PC-9 (cell line): ENCODE data around the gene TNRC6C. TPM values are rescaled to one million over a fixed set of nuclear protein-coding genes. Genes with fewer than 3 reads are reported as not detected.

Source experiments
- BruUV-seq: library from RNA; stranded (reverse); fragments of 400-500 nt; replicated peaks from 2 replicates; lab custom pipeline; 2021; lab: Mats Ljungman, UMichigan
- CTCF ChIA-PET: fragments of 300-600 bp; sonication (Branson Sonifier 250); formaldehyde crosslinking; loops from one replicate; lab custom pipeline; 2022; ENCODE audit warnings: antibody characterized with exemption; lab: Charles Lee
- POLR2A ChIA-PET: fragments of 300-600 bp; sonication (Branson Sonifier 250); formaldehyde crosslinking; loops from one replicate; lab custom pipeline; 2022; ENCODE audit warnings: antibody characterized with exemption; ENCODE audit not compliant: unreplicated experiment; lab: Charles Lee
- DNase-seq, 2 experiments: peaks; one replicate each; pipeline versions ENCODE4 v3.0.0 to v3.0.0-alpha.2; 2015 to 2022; ENCODE audit warnings: mixed read lengths in 1 of 2
- H2AFZ ChIP-seq: fragments of 200-600 bp; sonication (generic); 2 replicates; pipeline ENCODE4 v1.8.1; 2017; ENCODE audit warnings: antibody characterized with exemption
- H3F3A ChIP-seq: fragments of 200-600 bp; sonication (generic); 2 replicates; pipeline ENCODE4 v1.8.1; 2017; ENCODE audit warnings: antibody characterized with exemption, mild to moderate bottlenecking, low read depth; ENCODE audit not compliant: insufficient read depth
- H3K27ac ChIP-seq: fragments of 200-600 bp; sonication (generic); 2 replicates; pipeline ENCODE4 v1.6.1; 2016; ENCODE audit warnings: mixed run types
- H3K27me3 ChIP-seq: fragments of 200-600 bp; sonication (generic); 2 replicates; pipeline ENCODE4 v1.6.1; 2016; ENCODE audit warnings: low read depth, mixed run types; ENCODE audit not compliant: insufficient read depth
- H3K36me3 ChIP-seq: fragments of 200-600 bp; sonication (generic); 2 replicates; pipeline ENCODE4 v1.6.1; 2016; ENCODE audit warnings: low read depth, mixed run types
- H3K4me1 ChIP-seq: fragments of 200-600 bp; sonication (generic); replicated peaks from 2 replicates; pipeline ENCODE4 v1.6.1; 2016; ENCODE audit warnings: mixed run types; ENCODE audit not compliant: insufficient read depth
- H3K4me2 ChIP-seq: fragments of 200-600 bp; sonication (generic); 2 replicates; pipeline ENCODE4 v1.6.1; 2017; ENCODE audit warnings: mixed run types
- H3K4me3 ChIP-seq: fragments of 200-600 bp; sonication (generic); 2 replicates; pipeline ENCODE4 v1.6.1; 2016; ENCODE audit warnings: mixed run types
- H3K79me2 ChIP-seq: fragments of 200-600 bp; sonication (generic); 2 replicates; pipeline ENCODE4 v1.6.1; 2017; ENCODE audit warnings: low read depth, mixed run types
- H3K9me2 ChIP-seq: fragments of 200-600 bp; sonication (generic); 2 replicates; pipeline ENCODE4 v1.8.1; 2017; ENCODE audit warnings: mild to moderate bottlenecking; ENCODE audit not compliant: insufficient read depth
- H3K9me3 ChIP-seq: fragments of 200-600 bp; sonication (generic); 2 replicates; pipeline ENCODE4 v1.8.1; 2016; ENCODE audit warnings: low read depth; ENCODE audit not compliant: insufficient read depth
- H4K20me1 ChIP-seq: fragments of 200-600 bp; sonication (generic); 2 replicates; pipeline ENCODE4 v1.8.1; 2017; ENCODE audit not compliant: insufficient read depth
- EZH2 ChIP-seq: fragments of 200-600 bp; sonication (generic); IDR thresholded peaks from 2 replicates; pipeline ENCODE4 v1.8.0; 2017; ENCODE audit warnings: antibody characterized with exemption, low read depth
- intact Hi-C: fragments of 100-400 bp; cut with micrococcal nuclease; formaldehyde crosslinking; loops from one replicate; pipeline ENCODE4 v1.10.0; 2022; ENCODE audit not compliant: unreplicated experiment
- total RNA-seq: library from RNA; stranded (reverse); gene quantifications from 2 replicates; pipeline ENCODE4 v1.2.3, GENCODE V29; 2021
- TF ChIP-seq, protein P1 (sequence below): fragments of 200-600 bp; sonication (generic); conservative IDR thresholded peaks from 2 replicates; pipeline ENCODE4 v1.6.1; 2017; ENCODE audit warnings: mixed run types, antibody characterized with exemption, mild to moderate bottlenecking, moderate library complexity

Gene TNRC6C
- total RNA-seq, 1 experiment from 2014 or later: 0.37 TPM

GRCh38 chr17:77916703-77917481, 41.6 kb upstream of the TNRC6C start:
- Histone ChIP-seq H3K27me3 (peaks cover 67% of the 10 kb centered on the region), H3K9me2 (no peaks in the 10 kb centered on the region), H3F3A (no peaks in the 10 kb centered on the region), H3K4me2 (no peak overlapping the region), H3K36me3 (no peaks in the 10 kb centered on the region), H3K9me3 (no peaks in the 10 kb centered on the region), H3K79me2 (no peaks in the 10 kb centered on the region), H4K20me1 (no peaks in the 10 kb centered on the region), H2AFZ (no peak overlapping the region), H3K27ac (no peak overlapping the region), H3K4me3 (no peak overlapping the region), H3K4me1 (no peaks in the 10 kb centered on the region)
- ChIA-PET CTCF (no interaction called here), POLR2A (no interaction called here)
- intact Hi-C loops: no loop called here
- TF ChIP-seq, protein P1, sequence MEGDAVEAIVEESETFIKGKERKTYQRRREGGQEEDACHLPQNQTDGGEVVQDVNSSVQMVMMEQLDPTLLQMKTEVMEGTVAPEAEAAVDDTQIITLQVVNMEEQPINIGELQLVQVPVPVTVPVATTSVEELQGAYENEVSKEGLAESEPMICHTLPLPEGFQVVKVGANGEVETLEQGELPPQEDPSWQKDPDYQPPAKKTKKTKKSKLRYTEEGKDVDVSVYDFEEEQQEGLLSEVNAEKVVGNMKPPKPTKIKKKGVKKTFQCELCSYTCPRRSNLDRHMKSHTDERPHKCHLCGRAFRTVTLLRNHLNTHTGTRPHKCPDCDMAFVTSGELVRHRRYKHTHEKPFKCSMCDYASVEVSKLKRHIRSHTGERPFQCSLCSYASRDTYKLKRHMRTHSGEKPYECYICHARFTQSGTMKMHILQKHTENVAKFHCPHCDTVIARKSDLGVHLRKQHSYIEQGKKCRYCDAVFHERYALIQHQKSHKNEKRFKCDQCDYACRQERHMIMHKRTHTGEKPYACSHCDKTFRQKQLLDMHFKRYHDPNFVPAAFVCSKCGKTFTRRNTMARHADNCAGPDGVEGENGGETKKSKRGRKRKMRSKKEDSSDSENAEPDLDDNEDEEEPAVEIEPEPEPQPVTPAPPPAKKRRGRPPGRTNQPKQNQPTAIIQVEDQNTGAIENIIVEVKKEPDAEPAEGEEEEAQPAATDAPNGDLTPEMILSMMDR: no peak
- TF ChIP-seq EZH2: no peak; the same call in 1 of the 2 replicates
- BruUV-seq: no TSS peak
- no peak for DNase-seq

DNA sequence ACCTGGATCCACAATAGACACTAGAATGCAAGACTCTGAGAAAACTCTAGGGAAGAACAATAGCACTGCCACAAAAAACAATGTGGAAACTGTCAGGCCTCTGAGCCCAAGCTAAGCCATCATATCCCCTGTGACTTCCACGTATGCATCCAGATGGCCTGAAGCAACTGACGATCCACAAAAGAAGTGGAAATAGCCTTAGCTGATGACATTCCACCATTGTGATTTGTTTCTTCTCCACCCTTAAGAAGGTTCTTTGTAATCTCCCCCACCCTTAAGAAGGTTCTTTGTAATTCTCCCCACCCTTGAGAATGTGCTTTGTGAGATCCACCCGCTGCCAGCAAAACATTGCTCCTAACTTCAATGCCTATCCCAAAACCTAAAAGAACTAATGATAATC, 39.2 kb upstream of the TNRC6C start:
- Histone ChIP-seq H3K27me3 (peaks cover 84% of the 10 kb centered on the region), H3K79me2 (no peaks in the 10 kb centered on the region), H3K27ac (no peak overlapping the region), H3K4me1 (no peaks in the 10 kb centered on the region), H3K9me3 (no peaks in the 10 kb centered on the region), H3K4me2 (no peak overlapping the region), H3F3A (no peaks in the 10 kb centered on the region), H3K36me3 (no peaks in the 10 kb centered on the region), H4K20me1 (no peaks in the 10 kb centered on the region), H3K4me3 (no peak overlapping the region), H3K9me2 (no peaks in the 10 kb centered on the region), H2AFZ (no peak overlapping the region)
- BruUV-seq: no TSS peak
- TF ChIP-seq EZH2: no peak
- TF ChIP-seq, protein P1: no peak
- no peak for DNase-seq
- CTCF ChIA-PET: no interaction called here
- POLR2A ChIA-PET: no interaction called here
- intact Hi-C loops: no loop called here

DNA sequence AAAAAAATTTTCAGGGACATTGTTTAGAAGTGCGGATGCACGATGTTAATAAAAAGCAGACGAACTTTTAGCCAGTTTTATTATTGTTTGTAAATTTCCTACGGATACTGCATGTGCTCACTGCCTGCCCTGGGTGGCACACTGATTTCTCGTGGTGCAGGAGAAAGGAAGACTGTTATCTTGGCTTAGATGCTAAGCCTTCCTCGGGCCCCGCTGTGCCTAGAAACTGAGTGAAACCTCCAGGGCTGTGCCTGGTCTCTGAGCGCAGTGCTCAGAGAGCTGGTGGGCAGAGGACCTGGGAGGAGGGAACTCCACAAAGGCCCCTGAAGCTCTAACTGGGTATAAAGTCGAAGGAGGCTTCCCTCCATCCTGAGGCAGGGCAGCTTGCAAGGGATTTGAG, 35.4 kb upstream of the TNRC6C start:
- no peaks in the 10 kb centered on the region for H3F3A ChIP-seq
- no peaks in the 10 kb centered on the region for H4K20me1 ChIP-seq
- H3K9me2 ChIP-seq: no peaks in the 10 kb centered on the region
- H3K4me1 ChIP-seq: no peaks in the 10 kb centered on the region
- H3K36me3 ChIP-seq: no peaks in the 10 kb centered on the region
- no peak for DNase-seq
- H3K4me3 ChIP-seq: no peak overlapping the region
- no peak overlapping the region for H2AFZ ChIP-seq
- H3K9me3 ChIP-seq: no peaks in the 10 kb centered on the region
- CTCF ChIA-PET: no interaction called here
- peaks cover 80% of the 10 kb centered on the region for H3K27me3 ChIP-seq
- H3K27ac ChIP-seq: no peak overlapping the region
- TF ChIP-seq, protein P1: no peak
- no peak for TF ChIP-seq EZH2
- no TSS peak for BruUV-seq
- POLR2A ChIA-PET: no interaction called here
- intact Hi-C loops: no loop called here
- no peak overlapping the region for H3K4me2 ChIP-seq
- H3K79me2 ChIP-seq: no peaks in the 10 kb centered on the region
